Gastroesophageal sphincter (tissue), 3 donors: ENCODE data around the gene NSRP1.

Experiments
- CTCF ChIP-seq, 4 experiments: fragments of 200-600 bp in 2 of 4; fragments of 450-650 bp in 2 of 4; sonication (generic) in 1 of 4; IDR thresholded peaks; one replicate each; pipeline ENCODE4 v1.5.1; 2017 to 2019; ENCODE audit warnings: antibody characterized with exemption in 4 of 4, mild to moderate bottlenecking in 2 of 4, moderate library complexity in 2 of 4
- EP300 ChIP-seq: sonication (generic); formaldehyde crosslinking; IDR thresholded peaks from one replicate; pipeline ENCODE4 v1.6.1; 2017; ENCODE audit warnings: antibody characterized with exemption, mild to moderate bottlenecking
- POLR2A ChIP-seq, 2 donors: fragments of 450-650 bp; IDR thresholded peaks; one replicate each; pipeline ENCODE4 v1.6.1; 2017; ENCODE audit warnings: antibody characterized with exemption in 2 of 2, mild to moderate bottlenecking in 2 of 2, moderate library complexity in 1 of 2

- TF ChIP-seq CTCF (IDR thresholded peaks at IDR 0.05) (peak; percentile 8 to 47 (median 26)), POLR2A (IDR thresholded peaks at IDR 0.05) (no peak), EP300 (no peak)
These were observed 20.9 kb upstream of the NSRP1 start for GRCh38 chr17:30095507-30096244.
